ENCODE results near the gene MARVELD3.
"Not testable (repeated sequence)": the region's sequence is repeated elsewhere in the genome, so short reads cannot be mapped to it uniquely, and the experiment has no call there.

Gene MARVELD3

DNA sequence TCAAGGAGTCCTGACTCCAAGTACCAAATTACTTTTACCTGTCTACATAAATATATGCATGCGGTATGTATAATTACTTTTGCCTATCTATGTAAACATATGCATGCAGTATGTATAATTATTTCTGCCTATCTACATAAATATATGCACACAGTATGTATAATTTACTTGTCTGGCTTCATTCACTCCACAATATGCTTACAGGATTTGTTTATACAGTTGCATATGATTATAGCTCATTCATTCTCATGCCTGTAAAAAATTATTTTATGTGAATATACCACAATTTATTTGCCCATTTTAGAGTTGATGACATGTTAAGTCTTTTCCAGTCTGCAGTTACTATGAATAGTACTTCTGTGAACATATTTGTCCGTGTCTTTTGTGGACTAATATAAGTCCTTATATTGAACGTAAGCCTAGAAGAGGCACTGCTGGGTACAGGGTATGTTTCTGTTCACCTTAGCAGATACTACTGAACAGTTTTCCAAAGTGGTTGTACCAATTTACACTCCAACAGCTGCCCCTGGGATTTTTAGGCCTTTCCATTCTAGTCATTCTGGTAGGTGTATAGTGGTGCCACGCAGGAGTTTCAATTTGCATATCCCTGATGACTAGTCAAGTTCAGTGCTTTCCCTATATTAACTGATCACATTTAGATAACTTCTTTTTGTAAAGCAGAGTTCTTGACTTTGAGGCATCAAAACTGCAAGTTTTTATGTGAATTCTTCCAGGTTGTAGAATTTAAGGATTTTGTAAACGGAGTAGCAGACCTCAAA lies 47.0 kb downstream of the MARVELD3 start:
- DNase-seq: no peak

DNA sequence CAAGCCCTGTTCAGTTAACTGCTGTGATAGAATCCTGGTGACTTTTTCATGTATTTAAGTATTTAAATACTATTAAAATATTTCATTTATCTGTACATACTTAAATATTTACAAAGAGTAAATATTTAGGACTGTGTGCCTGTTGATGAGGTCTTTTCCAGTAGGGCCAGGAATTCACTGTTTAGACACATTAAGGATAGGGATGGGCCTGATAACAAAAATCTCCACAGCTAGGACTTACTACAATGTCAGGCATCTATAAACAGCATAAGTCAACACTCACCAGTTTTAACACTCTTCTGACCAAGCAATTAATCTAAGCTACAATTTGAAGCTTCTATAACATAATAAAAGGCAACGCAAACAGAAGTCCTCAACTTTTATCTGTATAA lies 47.6 kb downstream of the MARVELD3 start:
- no peak for DNase-seq

GRCh38 chr16:71674229-71674628 lies 48.2 kb downstream of the MARVELD3 start:
- DNase-seq: no peak

DNA sequence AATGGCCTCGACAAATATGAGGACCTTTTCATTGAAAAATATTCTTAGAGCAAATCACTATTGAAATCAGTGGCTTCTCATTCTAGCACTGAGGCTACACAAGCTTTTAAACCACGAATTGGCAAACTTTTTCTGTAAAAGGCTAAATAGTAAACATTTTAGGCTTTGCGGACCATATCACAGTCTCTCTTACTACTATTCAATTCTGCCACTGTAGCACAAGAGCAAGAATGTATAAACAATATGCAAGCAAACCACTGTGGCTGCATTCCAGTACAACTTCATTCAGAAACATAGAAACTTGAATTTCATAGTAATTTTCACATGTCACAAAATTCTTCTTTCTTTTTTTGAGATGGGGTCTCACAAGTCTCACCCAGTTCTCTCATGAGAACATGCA lies 49.4 kb downstream of the MARVELD3 start:
- DNase-seq: no peak

DNA sequence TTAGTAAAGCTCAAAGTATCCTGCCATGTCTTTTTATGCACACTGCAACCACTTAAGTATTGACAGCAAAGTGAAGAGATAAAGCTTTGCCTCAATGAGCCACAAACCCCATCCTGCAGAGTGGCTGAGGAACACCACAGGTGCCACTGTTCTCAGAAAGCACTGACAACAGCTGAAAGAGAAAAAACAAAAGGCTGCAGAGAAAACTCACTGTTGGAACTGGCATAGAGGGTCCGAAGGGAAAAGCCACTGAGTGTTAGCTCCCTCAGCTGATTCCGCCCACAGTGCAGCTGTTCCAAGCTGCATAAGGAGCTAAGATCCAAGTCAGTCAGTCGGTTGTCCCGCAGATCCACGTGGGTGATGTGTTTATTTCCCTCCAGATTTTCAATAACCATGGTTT lies 50.3 kb downstream of the MARVELD3 start:
- DNase-seq: no peak

DNA sequence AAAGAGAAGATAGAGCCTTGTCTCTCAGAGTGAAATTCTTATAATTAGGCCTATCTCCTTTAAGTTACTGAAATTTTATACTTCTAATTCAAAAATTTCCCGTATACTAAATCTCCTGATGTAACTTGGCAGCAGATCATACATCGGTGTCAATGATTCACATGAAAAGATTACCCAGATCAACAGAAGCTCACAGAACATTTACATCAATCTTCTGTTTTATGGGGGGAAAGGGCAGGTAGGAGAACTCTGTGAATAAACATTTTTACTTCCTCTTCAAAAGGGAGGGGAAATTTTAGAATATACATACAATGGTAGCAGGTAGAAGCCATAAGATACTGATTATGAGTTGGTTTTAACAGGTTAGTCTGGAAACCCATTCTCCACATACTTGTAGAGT lies 55.4 kb downstream of the MARVELD3 start:
- DNase-seq: no peak

- not testable (repeated sequence) for DNase-seq
Measured at GRCh38 chr16:71684280-71684679, 58.3 kb downstream of the MARVELD3 start.

Data from activated T-cell treated with anti-CD3 and anti-CD28 coated beads, Interleukin-2, amount 50 U/mL, for 1 hour (primary cell).